Left kidney (tissue), 2 donors: ENCODE measurements around the gene TOR4A. TPM values are rescaled to one million over a fixed set of nuclear protein-coding genes. Genes with fewer than 3 reads are reported as not detected.

ENCODE experiments used
- DNase-seq: peaks from one replicate; pipeline ENCODE4 v3.0.0-alpha.2; 2013
- polyA plus RNA-seq: library from polyadenylated mRNA; unstranded; fragments of 120-200 nt; gene quantifications from one replicate; pipeline ENCODE4 v1.2.1, GENCODE V29; 2013; ENCODE audit not compliant: insufficient read length

The TOR4A gene
- polyA plus RNA-seq, 1 donor: 4.5 TPM

DNA sequence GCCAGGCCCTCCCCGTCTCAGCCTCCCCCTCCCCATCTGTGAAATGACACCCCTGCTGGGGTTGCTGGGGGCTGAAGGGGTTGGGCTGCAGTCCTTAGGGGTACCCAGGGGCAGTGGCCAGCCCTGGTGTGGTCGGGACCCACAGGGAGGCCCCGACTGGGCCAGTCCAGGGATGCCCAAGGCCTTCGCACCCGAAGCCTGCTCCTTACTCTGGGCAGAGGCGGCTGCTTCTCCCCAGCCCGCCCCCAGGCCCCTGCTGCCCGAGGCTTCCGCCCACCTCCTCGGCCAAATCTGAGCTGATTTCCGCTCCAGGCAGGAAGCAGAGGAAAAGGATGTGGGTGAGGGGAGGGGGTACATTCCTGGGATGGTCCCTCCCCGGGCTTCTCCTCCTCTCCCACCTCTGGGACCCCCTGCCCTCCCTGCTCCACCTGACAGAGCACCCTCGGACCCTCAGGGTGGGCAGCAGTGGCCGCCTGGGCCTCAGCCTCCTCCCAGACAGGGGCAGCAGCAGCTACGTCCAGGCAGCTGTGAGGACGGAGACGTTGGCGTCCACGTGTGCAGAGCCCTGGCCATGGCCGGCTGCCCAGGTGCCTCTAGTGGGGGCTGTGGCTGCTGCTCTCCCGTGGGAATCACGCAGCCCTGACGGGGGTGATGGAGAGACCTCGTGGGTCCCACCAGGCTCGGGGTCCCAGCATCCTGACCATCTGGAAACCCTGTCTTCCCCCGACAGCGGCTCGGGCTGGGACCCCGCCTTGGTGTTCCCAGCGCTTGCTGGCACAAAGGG, 28.7 kb downstream of the TOR4A start:
- no peak for DNase-seq

DNA sequence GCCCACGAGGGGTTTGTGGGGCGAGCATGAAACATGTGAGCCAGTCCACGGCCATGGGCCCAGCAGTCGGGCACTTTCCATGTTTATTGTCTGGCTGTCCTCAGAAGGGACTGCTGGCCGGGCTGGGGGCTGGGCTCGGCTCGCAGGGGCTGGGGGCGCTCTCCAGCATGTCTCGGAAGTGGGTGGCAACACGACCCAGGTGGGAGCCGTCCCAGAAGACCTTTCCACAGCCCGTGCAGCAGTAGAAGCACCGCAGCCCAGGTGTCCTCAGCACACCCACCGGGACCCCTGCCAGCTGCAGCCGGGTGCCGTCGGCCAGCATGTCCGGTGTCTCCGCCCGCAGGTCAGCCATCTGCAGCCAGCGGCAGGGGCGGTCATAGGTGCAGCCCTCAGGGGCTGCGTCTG, 29.3 kb downstream of the TOR4A start:
- DNase-seq: no peak

DNA sequence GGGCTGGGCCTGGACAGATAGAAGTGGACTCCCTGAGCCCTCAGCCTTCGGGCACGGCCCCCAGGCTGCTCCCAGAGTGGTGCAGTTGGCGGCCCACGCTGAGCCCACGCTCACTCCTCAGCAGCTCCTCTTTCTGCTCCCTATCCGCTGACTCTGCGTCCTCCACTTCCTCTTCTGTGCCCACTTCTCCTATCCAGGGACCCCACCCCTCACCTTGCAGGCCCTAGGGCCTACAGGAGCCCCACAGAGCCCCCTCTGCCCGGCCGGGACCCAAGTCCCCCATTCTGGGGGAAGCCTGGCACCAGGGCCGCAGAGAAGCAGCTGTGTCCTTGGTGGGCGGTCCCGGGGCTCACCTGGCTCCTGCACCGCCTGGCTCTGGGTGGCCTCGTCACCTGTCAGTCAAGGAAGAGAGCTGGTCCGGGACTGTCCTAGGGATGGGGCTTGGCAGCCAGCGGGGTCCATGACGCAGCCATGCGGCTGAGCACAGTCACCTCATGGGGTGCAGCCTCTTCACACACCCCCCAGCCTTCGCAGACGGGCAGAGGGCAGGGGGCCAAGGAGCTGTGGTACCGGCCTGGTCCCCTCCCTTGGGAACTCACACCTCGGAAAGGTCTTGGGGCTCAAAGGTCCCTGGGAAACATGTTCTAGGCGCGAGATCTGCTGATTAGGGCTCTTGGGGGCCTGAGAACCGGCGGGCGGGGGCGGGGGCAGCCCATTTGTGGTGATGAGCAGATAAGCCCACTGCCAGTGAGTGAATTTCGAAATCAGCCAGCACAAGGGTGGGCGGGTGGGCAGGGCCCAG, 29.9 kb downstream of the TOR4A start:
- DNase-seq: no peak

DNA sequence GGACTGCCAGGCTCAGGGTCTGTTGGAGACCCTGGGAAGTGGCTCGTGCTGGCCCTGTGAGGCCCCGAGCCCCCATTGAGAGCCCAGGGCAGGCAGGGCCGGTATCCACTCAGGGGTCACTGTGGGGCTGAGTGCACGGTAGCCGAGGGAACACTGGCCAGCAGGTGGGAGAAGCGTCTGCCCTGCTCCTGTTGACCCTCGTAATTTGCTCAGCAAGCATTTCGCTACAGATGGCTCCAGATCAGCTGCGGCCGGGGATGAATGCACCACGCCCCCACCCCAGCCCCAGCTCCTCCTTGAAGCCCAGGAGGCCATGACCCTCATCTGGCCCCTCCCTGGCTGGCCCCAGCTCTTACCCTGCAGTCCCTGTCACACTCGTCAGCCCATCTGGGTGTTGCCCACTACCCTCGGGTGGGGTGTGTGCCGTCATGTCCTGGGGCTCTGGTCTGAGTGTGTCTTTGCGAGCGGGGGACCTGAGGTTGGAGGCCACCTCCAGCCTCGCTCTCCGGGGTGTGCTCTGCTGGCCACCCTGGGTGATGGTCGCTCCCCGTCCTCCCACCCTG, 30.6 kb downstream of the TOR4A start:
- DNase-seq: no peak

DNA sequence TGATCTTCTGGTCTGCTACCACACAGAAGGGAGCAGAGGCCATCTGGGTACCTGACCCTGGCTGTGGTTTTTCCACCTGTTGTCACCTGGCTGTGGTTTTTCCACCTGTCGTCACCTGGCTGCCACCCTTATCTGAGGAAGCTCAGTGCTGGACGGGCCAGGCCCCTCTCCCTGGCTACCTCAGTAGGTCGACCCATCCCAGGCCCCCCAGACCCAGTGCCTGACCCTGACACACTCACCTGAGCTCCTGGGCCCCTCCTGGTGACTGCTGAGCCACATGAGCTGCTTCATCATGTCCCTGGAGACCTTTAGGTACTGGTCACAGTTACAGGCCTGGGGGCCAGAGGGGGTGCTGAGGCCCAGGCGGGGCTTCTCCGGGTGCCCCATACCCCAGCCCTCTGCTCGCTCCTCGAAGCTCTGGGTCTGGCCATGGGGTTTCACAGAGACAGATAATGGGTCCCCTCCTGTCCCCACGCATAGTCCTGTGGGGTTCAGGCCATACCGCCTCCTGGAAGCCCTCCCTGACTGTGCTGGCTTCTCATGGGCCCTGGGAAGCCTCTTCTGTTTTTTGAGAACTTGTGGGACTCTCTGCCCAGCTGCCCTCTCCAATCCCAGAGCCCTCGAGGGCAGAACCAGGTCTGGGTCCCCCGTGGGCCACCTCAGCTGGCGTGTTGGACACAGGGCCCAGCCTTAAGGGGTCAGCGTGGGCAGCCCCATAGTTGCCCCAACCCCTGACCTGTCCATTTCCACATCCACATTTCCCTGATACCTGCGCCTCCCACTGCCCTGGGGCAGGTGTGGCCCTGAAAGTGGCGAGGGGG, 32.1 kb downstream of the TOR4A start:
- DNase-seq: no peak

DNA sequence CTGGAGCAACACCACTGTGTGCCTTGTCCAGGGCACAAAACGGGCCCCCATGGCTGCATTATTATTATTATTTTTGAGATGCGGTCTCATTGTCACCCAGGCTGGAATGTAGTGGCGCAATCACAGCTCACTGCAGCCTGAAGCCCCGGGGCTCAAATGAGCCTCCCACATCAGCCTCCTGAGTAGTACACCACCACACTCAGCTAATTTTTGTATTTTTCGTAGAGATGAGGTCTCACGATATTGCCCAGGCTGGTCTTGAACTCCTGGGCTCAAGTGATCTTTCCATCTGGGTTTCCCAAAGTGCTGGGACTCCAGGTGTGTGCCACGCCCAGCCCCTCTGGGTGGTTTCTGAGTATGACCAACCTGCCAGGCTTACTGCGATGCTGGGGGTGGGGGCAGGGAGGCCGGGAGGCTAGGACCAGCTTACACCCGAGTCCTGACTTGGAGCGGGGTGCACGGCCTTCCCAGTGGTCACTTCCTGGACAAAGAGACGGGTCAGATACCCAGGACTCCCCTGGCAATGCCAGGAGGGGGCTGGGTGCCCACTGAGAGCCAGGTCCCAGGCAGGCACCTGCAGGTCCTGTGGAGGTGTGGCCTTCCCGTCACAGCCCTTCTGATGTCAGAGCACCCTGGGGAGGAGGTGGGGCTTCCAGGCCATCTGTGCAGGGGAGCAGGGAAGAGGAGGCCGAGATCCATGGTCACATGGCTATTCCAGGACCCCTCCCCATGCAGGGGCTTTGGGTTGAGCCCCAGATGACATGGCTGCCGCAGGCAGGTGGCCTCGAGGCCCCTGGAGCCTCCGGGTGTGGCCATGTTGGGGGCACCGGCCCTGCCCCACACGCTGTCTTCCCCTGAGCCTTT, 32.9 kb downstream of the TOR4A start:
- no peak for DNase-seq

DNA sequence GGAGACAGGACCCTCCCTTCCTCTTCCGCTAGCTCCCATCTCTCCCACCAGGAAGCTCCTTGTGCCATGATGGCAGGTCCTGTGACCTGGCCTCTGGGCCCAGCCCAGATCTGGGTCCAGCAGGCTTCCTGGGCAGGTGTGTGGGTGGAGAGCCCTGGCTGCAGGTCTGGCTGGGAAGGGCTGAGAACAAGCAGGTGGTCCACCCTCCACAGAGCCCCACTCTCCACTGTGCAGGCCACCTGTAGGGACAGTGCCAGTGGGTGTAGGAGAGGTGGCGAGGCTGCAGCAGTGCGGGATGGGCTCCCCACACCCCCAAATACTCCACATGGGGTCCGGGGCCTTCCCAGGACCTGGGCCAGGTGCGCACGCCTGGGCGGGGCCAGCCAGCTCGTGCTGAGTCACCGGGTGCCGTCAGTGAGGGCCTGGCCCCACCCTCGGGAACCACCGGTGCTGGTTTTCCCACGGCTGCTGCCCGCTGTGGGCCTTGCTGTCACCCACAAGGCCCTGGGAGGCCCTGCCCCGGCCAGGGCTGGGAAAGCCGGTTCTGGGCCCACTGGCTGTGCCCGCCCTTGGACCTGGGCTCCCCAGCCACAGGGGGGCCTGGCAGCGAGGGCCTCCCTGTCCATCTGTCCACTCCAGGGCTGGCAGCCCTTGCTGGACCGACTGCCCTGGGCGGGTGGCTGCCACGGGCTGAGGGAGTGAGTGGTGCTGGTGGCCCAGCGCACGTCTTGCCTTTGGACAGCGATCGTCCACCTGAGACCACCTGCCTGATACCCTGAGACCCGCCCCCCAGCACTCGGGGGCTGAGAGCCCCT, 33.9 kb downstream of the TOR4A start:
- DNase-seq: no peak

DNA sequence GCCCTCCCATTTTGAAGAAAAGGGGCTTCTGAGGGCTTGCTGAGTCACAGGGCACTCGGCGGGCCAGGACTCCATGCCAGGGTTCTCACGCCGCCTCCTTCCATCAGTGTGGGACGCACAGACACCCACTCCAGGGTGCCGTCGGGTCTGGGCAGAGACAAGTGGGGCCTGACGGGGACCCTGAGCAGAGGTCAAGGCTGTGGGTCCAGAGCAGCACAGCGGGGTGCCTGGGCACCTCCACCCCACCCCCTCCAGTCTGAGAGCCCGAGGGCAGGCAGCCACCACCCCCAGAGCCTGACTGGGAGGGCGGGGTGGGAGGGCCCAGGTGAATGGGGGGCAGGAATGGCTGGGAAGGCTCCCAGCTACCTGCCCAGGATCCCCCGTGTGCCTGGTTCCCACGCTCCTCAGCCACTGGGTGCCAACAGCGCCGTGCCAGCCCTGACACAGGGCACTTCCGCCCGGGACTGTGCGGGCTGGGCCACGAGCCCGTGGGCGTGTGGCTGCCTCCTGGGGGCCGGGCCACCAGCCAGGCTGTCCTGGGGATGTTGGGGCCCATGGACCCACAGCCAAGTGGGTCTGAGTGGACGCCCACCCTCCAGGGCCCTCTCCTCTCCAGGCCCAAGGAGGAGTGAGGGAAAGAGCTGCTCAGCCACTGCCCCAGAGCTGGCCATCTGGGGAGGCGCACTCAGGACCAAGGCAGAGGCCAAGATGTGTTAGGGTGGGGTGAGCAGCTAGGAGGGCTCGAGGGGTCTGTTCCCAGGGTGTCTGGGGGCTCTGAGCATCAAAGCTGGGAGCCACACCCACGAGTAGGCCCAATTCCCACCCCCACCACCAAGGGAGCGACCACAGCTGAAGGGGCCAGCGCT, 34.7 kb downstream of the TOR4A start:
- no peak for DNase-seq

DNA sequence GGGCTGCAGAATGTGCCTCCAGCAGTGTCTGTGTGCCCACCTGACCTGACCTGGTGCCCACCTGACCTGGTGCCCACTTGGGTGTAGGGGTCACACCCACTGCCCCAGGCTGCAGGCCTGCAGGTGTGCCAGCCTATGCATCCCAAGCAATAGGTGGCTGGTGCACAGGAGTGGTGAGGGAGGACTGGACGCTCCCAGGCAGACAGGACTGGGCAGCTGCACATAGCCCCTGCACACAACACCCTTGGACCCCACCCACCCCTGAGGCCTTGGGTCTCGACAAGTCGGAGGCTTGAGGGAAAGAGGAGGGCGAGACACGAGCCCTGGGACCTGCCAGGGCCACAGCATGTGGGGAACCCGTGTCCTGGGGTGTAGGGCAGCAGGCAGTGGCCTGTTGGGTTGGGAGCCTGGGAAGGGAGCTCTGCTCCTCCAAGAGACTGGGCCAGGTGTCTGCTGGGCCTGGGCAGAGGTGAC, 35.4 kb downstream of the TOR4A start:
- no peak for DNase-seq

DNA sequence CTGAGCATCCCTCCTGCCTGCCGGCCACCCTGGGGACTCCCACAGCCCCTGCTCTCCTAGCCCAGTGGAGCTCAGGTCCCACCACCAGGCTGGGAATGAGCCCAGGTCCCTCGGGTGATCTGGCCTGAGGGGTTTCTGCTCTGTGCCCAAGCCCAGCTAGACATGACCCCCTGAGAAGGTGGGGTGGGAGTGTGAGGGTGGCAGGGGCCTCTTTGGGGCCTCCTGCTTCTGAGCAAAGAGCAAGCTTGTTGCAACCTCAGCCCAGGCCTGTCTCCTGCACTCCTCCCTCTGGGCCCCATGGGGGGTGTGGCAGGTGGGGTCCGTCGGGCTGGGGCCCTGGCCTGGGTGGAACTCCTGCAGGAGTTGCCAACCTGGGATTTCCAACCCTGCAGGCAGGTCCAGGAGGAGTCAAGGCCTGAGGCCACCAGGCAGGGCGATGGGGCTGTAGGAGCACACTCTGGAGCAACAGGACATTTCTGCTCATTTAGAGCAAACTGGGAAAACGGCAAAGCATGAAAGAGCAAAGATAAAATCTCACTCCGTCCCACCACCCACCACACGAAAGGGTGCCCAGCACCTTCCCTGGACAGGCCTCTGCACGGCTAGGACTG, 35.9 kb downstream of the TOR4A start:
- no peak for DNase-seq

DNA sequence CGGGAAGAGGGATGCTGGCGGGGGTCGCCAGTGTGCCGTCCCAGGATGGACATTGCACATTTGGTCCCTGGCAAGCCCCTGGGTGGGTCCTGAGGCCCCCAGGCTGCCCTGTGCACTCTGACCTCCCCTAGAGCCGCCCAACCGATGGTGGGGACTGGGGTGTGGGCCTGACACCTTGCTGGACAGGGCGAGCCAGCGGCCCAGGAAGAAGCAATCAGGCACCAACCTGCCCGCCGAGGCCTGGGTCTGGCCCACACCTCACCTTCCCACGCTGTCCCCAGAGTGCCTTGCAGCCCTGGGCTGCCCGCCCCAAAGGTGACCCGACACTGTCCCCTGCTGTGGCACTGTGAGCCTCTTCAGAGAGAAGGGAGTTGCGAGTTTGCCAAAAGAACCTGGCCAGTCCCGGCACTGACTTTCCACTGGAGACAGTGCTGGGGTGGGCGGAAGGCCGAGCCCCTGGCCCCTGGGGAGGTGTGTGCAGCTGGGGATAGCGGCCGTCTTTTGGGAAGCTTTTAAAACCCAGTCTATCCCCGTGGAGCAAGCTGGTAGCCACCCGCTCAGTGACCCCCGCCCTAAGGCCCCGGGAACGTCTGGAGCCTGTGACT, 36.5 kb downstream of the TOR4A start:
- DNase-seq: no peak

DNA sequence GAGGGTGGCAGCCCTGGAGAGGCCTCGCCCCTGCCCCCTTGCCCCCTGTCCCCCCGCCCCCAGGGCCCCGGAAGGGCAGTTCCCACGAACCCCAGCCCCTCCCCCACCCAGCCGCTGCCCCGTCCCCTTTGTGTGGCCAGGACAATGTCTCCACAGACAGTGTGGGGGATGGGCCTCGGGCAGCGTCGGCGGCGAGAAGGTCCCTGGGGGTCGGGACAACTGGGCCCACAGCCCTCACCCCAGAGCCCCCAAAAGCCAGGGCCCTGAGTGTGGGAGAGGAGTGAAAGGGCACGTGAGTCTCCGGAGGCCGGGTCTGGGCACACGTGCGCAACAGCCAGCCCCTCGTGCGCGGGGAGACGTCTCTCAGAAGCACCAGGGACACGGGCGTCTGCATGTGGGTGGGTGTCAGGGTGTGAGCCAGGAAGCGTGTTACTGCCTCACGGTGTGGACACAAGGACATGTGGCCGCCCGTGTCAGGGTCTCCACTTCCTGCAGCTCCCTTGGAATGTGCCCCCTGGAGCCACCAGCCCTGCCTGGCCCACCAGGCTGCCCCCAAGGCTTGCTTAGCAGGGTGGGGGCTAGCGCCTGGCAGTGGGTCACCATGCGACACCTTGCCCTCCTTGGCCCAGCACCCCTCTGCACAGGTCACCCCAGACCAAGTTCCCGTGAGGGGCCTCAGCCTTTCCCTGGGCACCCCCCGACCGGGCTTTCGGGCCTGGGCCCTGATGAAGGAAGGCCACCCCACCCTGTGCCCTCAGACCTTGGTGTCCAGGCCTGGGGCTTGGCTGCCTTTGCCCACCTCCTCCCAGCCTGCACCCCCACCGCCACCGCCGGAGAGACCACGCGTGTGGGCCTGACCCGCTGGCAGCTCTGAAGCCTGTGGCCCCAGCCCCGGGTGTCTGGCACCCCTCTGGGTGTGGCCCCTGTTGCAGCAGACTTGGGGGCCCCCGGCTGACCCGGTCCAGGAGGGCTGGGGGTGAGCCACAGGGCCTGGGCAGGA, 37.3 kb downstream of the TOR4A start:
- no peak for DNase-seq

DNA sequence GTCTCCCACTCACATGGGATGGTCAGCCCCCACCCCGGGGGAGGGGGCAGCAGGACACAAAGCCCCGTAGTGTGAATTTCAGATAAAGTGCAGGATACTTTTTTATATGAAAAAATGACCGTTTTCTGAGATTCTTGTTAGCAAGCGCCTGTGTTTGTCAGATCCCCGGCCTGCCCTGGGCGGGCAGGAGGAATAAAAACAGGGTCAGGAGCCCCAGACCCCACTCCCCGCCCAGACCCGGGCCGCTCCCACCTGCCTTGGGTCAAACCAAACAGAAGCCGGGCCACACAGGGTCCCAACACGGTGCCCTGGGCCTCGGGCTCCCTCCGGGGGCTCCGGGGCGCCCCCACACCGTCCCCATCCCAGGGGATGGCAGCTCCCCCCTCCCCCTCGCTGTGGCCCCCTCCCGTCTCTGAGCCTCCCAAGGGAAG, 38.1 kb downstream of the TOR4A start:
- DNase-seq: no peak

DNA sequence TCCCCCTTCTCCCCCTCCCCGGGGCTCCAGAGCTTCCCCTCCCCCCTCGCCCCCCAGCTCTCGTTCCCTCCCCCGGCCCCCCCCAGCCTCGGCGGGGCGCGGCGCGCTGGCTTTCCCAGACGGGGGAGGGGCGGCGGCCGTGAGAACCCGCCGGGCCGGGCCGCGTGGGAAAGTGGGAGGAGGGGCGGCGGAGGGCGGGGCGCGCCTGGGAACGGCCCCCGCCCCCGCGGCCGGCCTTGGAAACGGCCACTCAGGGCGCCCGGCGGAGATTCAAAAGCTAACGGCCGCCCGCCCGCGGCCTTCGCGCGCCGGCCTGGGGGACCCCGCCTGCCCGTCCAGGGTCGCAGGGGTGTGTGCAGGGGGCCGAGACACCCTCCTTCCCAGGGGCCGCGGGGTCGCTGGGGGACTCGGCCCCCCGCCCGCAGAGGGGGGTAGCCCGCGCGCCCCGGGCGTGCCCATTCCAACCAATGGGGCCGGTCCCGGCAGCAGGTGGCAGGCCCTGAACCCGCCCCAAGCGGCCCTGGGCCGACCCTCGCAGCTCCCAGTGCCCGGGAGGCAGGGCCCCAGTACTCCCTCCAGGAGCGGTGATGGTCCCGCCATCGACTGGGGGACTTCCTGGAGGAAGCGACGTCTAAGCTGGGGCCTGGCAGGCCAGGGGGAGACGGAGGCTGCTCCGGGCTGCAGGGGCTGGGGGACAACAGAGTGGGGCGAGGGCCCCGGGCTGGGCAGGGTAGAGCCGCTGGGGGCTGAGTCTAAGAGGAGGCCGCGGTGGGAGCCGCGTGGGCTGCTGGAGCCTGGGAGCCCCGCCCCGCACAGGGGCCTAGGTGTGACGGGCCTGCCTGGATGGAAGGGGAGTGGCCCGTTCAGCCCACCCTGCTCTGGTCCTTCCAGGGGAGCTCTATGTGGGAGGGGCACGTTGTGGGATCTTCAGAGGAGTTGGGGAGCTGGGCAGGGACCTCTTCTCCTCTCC, 38.8 kb downstream of the TOR4A start:
- DNase-seq: no peak

DNA sequence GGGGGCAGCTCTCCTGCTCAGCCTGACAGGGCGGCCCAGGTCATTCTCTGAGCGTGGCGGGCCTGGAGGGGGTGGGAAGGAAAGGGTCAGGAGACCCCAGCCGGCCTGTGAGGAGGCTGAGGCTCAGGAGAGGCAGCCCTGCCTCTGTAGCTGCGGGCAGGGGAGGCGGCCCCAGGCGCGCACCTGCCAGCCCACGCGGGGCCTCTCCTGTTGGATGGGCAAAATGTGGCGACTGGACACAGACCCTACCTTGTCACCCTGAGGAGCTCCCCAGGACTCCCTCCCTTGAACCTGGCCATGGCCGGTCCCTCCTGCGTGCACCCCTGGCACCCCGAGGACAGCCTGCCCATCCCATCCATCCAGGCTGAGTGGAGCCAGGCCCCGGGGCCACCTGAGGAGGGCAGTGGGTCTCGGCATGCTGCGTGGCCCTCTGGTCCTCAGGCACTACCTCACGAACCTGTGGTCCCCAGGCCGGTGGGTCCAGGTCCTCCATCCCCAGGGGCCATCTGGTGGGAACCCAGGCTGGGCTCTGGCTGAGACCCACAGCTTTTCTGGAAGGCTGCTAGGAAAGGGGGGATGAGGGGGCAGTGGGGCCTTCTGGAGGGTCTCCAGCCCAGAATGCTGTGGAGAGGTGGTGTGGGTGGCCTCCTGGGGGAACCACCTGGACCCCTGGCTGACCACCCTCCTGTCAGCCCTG, 39.6 kb downstream of the TOR4A start:
- DNase-seq: no peak
